Activated CD4-positive, alpha-beta T cell treated with anti-CD3 and anti-CD28 coated beads, Interleukin-2, amount 10 ng/mL, durations not matched to agents 24 days and 14 days (primary cell): ENCODE data around the gene CERS6. TPM values are rescaled to one million over a fixed set of nuclear protein-coding genes. Genes with fewer than 3 reads are reported as not detected.

Experiments used
- DNase-seq: peaks from one replicate; pipeline ENCODE4 v3.0.0; 2022
- H3K27ac Mint-ChIP-seq: one replicate; pipeline ENCODE4 v1.8.0; 2022; ENCODE audit warnings: mild to moderate bottlenecking, mixed read lengths
- H3K27me3 Mint-ChIP-seq: one replicate; pipeline ENCODE4 v1.8.0; 2022; ENCODE audit warnings: mixed read lengths
- H3K36me3 Mint-ChIP-seq: one replicate; pipeline ENCODE4 v1.8.0; 2022; ENCODE audit warnings: low read depth, mild to moderate bottlenecking, mixed read lengths
- H3K4me1 Mint-ChIP-seq: one replicate; pipeline ENCODE4 v1.8.0; 2021; ENCODE audit warnings: mixed read lengths
- H3K4me3 Mint-ChIP-seq: one replicate; pipeline ENCODE4 v1.8.0; 2022; ENCODE audit warnings: mild to moderate bottlenecking, moderate library complexity, mixed read lengths
- H3K9me3 Mint-ChIP-seq: one replicate; pipeline ENCODE4 v1.8.0; 2021; ENCODE audit warnings: mixed read lengths
- intact Hi-C: fragments of 100-400 bp; cut with micrococcal nuclease; formaldehyde crosslinking; loops from one replicate; pipeline ENCODE4 v1.15.1; 2023
- total RNA-seq: library from RNA; stranded (reverse); gene quantifications from 2 replicates; pipeline ENCODE4 v1.2.3, GENCODE V29; 2022

The CERS6 gene
- total RNA-seq, 1 donor from 2014 or later: 25.3 TPM

DNA sequence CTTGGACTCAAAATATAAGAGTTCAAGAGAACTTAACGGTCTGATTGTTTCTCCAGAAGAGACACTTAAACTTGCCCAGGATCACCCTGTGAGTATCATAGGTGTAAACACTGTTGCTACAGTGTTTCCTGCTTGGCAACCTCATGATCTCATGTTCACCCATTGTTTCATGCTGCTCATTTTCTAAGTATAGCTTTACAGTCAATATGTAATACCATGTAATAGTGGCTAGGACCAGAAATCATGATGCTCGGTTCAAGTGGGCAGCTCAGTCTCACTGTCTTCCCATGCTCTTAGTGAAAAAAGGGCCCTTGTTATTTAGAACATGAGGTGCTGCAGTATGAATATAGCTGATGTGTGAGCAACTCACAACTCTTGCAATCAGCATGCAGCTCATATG is 157.5 kb downstream of the CERS6 start:
- Mint-ChIP-seq H3K27ac (no peak overlapping the region), H3K27me3 (no peaks in the 10 kb centered on the region), H3K36me3 (peaks cover 25% of the 10 kb centered on the region), H3K9me3 (peaks cover 9% of the 10 kb centered on the region), H3K4me1 (peaks cover 7% of the 10 kb centered on the region), H3K4me3 (no peak overlapping the region)
- intact Hi-C loops: no loop called here
- DNase-seq: no peak

- Mint-ChIP-seq H3K27ac (no peak overlapping the region), H3K4me3 (no peak overlapping the region), H3K27me3 (no peaks in the 10 kb centered on the region), H3K9me3 (peaks cover 12% of the 10 kb centered on the region), H3K36me3 (peaks cover 25% of the 10 kb centered on the region), H3K4me1 (peaks cover 7% of the 10 kb centered on the region)
- intact Hi-C loops: no loop called here
- DNase-seq: no peak
Observed at GRCh38 chr2:168614172-168615018, 158.3 kb downstream of the CERS6 start.

GRCh38 chr2:168620554-168620953 is 164.5 kb downstream of the CERS6 start:
- Mint-ChIP-seq H3K4me3 (no peak overlapping the region), H3K9me3 (peaks cover 6% of the 10 kb centered on the region), H3K36me3 (peaks cover 3% of the 10 kb centered on the region), H3K27me3 (no peaks in the 10 kb centered on the region), H3K27ac (no peak overlapping the region), H3K4me1 (no peaks in the 10 kb centered on the region)
- intact Hi-C loops: no loop called here
- DNase-seq: no peak

DNA sequence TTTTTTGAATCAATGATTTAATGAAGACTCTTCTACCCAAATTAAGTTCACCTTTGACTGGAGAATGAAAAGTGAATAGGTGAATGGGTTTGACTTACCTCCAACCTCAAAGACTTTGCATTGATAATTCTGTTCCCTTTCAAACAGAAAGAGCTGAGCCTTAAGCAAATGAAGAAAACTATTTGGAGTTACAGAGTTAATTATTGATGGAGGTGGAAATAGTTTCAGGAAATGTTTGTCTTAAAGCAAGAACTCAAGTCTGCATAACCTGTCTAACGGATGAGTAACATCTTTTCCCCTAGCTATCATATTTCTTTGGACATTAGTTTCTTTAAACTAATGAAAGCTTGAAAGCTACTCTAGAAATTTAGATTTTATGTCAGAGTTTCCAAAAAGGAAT is 166.5 kb downstream of the CERS6 start:
- Mint-ChIP-seq H3K27me3 (no peaks in the 10 kb centered on the region), H3K27ac (no peak overlapping the region), H3K4me3 (no peak overlapping the region), H3K9me3 (peaks cover 3% of the 10 kb centered on the region), H3K36me3 (no peaks in the 10 kb centered on the region), H3K4me1 (peaks cover 4% of the 10 kb centered on the region)
- intact Hi-C loops: no loop called here
- no peak for DNase-seq

DNA sequence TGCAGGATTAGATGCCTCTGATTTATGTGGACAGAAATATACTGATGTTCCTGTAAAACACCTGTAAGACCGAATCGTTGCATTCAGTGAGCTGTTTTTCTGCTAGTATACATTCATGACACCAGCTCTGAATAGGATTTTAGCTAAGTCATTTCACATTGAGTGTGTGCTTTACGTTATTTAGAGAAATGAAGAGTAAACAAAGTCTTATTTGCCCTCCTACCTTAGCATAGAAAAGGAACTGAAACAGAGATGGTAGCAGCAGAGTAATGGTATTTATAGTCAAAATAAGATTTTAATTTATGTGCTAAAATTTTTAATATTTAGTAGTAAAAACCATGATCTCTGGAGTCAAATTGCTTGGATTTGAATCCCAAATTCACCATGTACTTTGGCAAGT is 168.0 kb downstream of the CERS6 start:
- Mint-ChIP-seq H3K27ac (no peak overlapping the region), H3K4me3 (no peak overlapping the region), H3K27me3 (no peaks in the 10 kb centered on the region), H3K36me3 (no peaks in the 10 kb centered on the region), H3K9me3 (peaks cover 3% of the 10 kb centered on the region), H3K4me1 (peaks cover 4% of the 10 kb centered on the region)
- intact Hi-C loops: no loop called here
- no peak for DNase-seq

GRCh38 chr2:168626096-168626495 is 170.0 kb downstream of the CERS6 start:
- no peaks in the 10 kb centered on the region for H3K9me3 Mint-ChIP-seq
- intact Hi-C loops: no loop called here
- H3K36me3 Mint-ChIP-seq: no peaks in the 10 kb centered on the region
- H3K27ac Mint-ChIP-seq: no peak overlapping the region
- H3K4me1 Mint-ChIP-seq: peaks cover 4% of the 10 kb centered on the region
- no peaks in the 10 kb centered on the region for H3K27me3 Mint-ChIP-seq
- no peak overlapping the region for H3K4me3 Mint-ChIP-seq
- no peak for DNase-seq

GRCh38 chr2:168626647-168627046 is 170.6 kb downstream of the CERS6 start:
- H3K4me3 Mint-ChIP-seq: no peak overlapping the region
- no peaks in the 10 kb centered on the region for H3K27me3 Mint-ChIP-seq
- peaks cover 4% of the 10 kb centered on the region for H3K4me1 Mint-ChIP-seq
- H3K9me3 Mint-ChIP-seq: no peaks in the 10 kb centered on the region
- H3K27ac Mint-ChIP-seq: no peak overlapping the region
- H3K36me3 Mint-ChIP-seq: no peaks in the 10 kb centered on the region
- no peak for DNase-seq
- intact Hi-C loops: no loop called here

DNA sequence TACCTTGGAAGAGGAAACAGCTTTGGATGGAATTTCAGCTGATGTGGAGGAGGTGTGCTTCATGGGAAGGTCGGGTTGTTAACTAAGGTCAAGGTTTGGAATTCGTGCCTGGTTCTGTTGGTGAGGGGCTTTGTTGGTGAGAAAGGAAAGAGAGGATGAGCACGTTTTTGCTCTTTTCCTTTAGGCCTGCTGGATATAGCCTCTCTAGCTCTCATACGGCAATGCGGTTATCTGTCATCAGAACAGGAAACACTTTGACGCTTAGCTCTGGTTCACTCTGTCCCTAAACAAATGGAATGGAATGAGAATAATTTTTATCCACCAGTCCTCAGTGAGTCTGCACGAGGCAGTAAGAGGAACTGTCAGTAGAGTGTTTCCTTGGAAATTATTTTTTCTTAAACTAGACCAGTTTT is 176.6 kb downstream of the CERS6 start:
- no peaks in the 10 kb centered on the region for H3K9me3 Mint-ChIP-seq
- H3K36me3 Mint-ChIP-seq: peaks cover 3% of the 10 kb centered on the region
- intact Hi-C loops: no loop called here
- H3K4me3 Mint-ChIP-seq: no peak overlapping the region
- peaks cover 2% of the 10 kb centered on the region for H3K4me1 Mint-ChIP-seq
- H3K27ac Mint-ChIP-seq: no peak overlapping the region
- DNase-seq: no peak
- H3K27me3 Mint-ChIP-seq: no peaks in the 10 kb centered on the region

DNA sequence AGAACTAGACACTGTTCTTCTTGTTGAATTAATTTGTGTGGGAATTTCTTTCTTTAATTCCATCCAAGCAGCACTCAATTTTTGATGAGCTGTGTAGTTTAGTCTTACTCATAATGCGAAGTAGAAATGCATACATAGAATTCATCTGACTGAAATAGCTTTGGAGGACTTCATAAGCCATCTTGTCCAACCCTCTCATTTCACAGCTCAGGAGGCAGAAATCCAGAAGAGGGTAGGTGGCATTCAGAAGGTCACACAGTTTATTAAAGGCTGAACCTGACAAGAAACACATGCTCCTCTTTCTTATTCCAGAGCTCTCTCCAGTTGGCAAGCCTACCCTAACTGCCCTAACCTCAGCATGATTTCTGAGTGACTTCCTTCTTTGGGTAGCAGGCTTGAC is 177.1 kb downstream of the CERS6 start:
- no peaks in the 10 kb centered on the region for H3K27me3 Mint-ChIP-seq
- no peak for DNase-seq
- H3K36me3 Mint-ChIP-seq: peaks cover 3% of the 10 kb centered on the region
- no peak overlapping the region for H3K4me3 Mint-ChIP-seq
- no peaks in the 10 kb centered on the region for H3K9me3 Mint-ChIP-seq
- no peak overlapping the region for H3K27ac Mint-ChIP-seq
- intact Hi-C loops: no loop called here
- H3K4me1 Mint-ChIP-seq: peaks cover 2% of the 10 kb centered on the region

- DNase-seq: no peak
- Mint-ChIP-seq H3K9me3 (no peaks in the 10 kb centered on the region), H3K4me3 (no peak overlapping the region), H3K27ac (no peak overlapping the region), H3K36me3 (peaks cover 3% of the 10 kb centered on the region), H3K27me3 (no peaks in the 10 kb centered on the region), H3K4me1 (peaks cover 2% of the 10 kb centered on the region)
- intact Hi-C loops: no loop called here
Observed at GRCh38 chr2:168633895-168634294, 177.8 kb downstream of the CERS6 start.

DNA sequence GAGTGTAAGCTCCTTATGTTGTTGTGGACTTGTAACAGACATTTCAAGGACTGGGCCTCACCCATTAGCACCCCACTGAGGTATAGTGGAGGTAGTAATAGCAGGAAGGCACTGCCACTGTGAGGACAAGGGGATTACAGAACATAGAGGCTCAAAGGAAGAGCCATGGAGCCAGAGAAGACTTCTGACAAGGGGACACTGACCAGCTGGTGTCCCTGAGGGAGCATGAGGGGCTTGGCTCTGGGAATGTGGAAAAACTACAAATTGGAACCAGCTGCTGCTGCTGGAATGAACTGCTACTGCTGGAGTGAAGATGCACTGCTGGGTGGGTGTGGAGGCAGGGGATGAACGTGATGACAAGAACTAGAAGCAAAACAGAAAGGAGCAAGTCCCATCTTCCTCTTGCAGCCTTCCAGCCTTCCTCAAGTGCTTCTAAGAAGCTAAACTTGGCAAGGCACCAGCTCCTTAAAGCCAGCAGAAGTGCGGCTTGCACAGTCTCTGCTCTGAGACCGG is 179.0 kb downstream of the CERS6 start:
- H3K4me1 Mint-ChIP-seq: peaks cover 2% of the 10 kb centered on the region
- no peak for DNase-seq
- no peaks in the 10 kb centered on the region for H3K9me3 Mint-ChIP-seq
- H3K36me3 Mint-ChIP-seq: peaks cover 3% of the 10 kb centered on the region
- no peaks in the 10 kb centered on the region for H3K27me3 Mint-ChIP-seq
- H3K27ac Mint-ChIP-seq: no peak overlapping the region
- intact Hi-C loops: no loop called here
- no peak overlapping the region for H3K4me3 Mint-ChIP-seq

- Mint-ChIP-seq H3K9me3 (no peaks in the 10 kb centered on the region), H3K4me1 (peaks cover 1% of the 10 kb centered on the region), H3K36me3 (peaks cover under 1% of the 10 kb centered on the region), H3K4me3 (no peak overlapping the region), H3K27ac (no peak overlapping the region), H3K27me3 (no peaks in the 10 kb centered on the region)
- intact Hi-C loops: no loop called here
- no peak for DNase-seq
Observed at GRCh38 chr2:168639018-168639417, 182.9 kb downstream of the CERS6 start.

DNA sequence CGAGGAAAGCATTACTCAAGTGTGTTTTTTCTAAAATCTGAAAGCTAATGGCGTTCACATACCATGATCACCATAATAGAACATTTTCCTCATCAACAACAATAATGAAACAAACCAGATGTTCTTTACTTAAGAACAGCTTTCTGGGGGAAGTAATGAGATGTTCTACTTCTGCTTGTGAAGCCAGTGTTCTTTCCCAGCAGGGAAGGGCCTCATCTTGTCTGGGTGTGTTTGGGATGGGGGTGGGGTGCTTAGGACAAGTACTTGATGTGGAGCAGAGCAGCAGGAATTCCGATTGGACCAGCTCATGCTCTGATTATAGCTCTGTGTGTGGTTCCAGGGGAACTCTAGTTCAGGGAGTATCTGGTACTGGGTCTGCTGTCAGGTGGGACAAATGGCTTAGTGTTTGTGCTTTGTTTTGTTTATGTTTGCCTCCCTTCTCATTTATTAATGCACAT is 183.4 kb downstream of the CERS6 start:
- Mint-ChIP-seq H3K4me1 (peaks cover 4% of the 10 kb centered on the region), H3K27me3 (no peaks in the 10 kb centered on the region), H3K36me3 (peaks cover 3% of the 10 kb centered on the region), H3K9me3 (no peaks in the 10 kb centered on the region), H3K4me3 (no peak overlapping the region), H3K27ac (no peak overlapping the region)
- DNase-seq: no peak
- intact Hi-C loops: no loop called here

- intact Hi-C loops: no loop called here
- H3K27me3 Mint-ChIP-seq: no peaks in the 10 kb centered on the region
- peaks cover 4% of the 10 kb centered on the region for H3K4me1 Mint-ChIP-seq
- DNase-seq: no peak
- H3K27ac Mint-ChIP-seq: no peak overlapping the region
- H3K9me3 Mint-ChIP-seq: no peaks in the 10 kb centered on the region
- H3K36me3 Mint-ChIP-seq: peaks cover 3% of the 10 kb centered on the region
- H3K4me3 Mint-ChIP-seq: no peak overlapping the region
Observed at GRCh38 chr2:168640039-168640438, 184.0 kb downstream of the CERS6 start.

DNA sequence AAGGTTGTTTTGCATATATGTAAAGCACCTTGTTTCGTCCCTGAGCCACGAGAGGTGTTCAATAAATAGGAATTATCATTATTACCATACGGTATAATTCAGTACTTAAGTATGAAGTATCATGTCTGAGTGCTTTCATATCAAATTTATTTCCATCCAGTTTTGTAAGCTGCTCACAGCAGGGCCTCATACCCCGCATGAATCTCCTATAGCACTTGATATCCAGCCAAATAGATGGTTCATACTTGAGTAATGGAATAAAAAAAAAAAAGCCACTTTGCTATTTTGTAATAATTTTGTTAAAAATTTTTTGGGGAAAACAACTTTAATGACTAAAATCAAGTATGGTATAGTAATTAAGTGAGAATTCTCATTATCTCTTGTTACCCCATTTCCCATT is 185.6 kb downstream of the CERS6 start:
- Mint-ChIP-seq H3K27ac (no peak overlapping the region), H3K36me3 (peaks cover 7% of the 10 kb centered on the region), H3K27me3 (no peaks in the 10 kb centered on the region), H3K9me3 (peaks cover 7% of the 10 kb centered on the region), H3K4me3 (no peak overlapping the region), H3K4me1 (peaks cover 7% of the 10 kb centered on the region)
- DNase-seq: no peak
- intact Hi-C loops: no loop called here
